NCI-H524 treated with DMSO at 0.1 percent for 48 hours (cell line): ENCODE results near the gene AGPAT4.

ENCODE experiments used
- DNase-seq: peaks from one replicate; lab custom pipeline; 2025; lab: John Stamatoyannopoulos, UW

AGPAT4 gene

DNA sequence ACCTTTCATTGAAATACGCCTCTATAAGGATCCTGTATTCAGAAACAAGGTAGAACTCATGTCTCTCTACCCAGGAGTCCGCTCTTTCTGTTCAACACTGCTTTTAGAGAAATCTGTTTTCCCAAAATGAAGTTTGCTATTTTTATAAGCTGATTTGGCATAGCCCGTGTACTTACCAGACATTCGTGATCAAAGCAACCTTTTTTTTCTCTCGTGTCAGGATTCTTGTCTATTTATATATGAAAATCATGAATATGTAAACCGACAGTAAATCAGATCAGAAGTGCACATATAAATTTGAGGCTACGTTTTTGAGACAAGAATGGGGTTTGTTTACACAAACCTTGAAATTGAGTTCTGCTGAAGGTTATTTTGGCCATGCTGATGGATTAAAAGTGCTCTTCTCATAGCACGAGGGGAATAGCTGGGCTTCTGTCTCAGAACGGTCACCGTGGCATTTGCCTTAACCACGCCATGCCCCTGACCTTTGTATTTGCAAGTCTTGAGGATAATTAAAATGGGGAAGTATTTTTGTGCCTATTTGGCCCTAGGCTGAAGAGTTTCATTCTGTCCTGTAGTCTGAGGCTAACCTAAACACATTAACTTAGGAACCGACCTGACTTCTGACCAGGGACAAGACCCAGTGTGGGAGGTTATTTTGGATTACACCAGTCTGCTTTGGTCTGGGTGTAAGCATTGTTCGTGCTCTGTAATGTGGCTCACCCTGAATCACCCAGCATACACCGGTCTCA lies 163.7 kb downstream of the AGPAT4 start:
- no peak for DNase-seq

DNA sequence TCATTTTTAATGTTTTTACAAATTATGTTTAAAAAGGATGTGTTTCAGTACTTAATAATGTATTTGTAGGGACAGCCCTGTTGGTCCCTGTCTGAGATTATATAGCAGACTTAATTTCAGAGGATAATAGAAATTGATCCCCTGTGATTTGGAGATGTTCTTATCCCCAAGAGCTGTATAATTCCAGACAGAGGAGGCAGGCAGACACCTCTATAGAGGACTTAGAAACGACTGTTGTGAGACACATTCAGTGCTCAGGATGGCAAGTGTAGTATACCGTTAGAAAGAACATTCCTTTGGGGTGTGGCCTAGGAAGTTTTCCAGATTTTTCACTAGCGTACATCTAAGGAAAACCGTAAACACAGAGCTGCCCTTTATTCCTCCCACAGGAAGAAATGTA lies 164.5 kb downstream of the AGPAT4 start:
- no peak for DNase-seq

DNA sequence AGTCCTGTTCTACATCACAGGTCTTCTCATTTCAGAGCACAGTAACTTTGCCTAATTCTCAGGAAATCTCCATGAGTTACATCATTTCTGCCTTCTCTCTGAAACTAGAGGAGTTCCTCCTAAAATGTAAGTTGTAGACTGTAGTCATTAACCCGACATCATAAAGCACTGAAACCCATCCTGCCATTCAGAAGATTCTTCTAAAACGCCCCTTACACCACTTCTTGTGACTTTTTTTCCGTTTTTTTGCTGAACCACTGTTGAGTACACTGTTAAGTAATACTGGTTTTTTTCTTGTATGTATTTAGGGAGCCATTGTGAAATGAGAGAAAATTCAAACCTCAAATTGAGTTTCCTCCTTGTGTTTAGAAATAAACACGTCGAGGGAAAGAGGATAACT lies 164.9 kb downstream of the AGPAT4 start:
- DNase-seq, result no peak

DNA sequence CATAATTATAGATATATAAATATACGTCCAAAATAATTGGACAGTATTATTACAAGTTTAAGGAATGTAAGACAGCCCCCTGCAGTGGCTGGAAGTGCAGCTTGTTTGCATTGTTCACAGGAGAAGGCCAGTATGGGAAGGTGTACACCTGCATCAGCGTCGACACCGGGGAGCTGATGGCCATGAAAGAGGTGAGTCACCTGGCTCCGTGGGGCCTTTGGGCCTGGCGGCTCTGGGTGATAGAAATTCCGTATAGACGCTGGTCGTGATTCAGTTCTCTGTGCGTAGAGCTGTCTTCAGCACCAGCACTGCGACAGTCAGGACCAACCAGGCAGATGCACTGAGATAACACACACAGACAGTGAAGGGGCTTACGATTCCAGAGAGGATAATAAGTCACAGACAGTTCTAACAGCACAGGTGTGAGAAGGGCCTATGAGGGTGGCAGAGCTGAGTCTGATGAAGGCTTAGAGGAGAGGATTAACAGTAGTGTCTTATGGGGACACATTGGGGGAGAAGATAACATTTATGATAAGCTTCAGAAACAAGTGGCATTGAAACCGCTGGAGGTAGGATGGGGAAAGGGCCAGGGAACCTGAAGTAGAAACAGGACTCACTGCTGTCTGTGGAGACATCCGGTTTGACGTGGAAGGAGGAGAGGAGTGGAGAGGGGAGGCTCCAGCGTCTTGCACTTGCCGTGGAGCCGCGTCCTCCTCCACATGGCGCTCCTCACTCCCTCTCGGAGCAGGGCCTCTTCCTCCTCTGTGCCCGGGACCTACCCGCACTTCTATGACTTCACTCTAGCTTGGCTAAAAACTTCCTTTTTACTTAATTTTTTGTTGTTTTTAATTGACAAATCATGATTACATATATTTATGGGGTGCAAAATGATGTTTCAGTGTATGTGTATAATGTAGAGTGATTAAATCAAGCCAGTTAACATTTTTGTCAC lies 165.8 kb downstream of the AGPAT4 start:
- no peak for DNase-seq

DNA sequence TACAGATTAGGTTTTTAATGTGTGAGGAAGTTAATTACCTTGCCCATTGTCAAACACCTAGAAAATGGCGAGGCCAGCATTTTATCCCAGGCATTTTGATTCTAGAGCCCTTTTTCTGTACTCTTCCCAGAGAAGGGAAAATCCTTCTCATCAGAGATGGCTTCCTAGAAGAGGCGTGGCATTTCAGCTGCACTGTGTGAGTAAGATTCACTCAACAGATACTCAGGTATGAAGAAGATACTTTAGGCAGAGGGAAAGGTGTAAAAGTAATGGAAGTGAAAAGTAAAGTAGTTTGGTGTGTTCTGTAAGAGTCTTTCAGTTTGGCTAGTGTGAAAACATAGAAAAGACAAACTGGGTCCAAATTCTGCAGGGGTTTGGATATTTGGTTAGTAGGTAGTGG lies 168.5 kb downstream of the AGPAT4 start:
- DNase-seq, result no peak

DNA sequence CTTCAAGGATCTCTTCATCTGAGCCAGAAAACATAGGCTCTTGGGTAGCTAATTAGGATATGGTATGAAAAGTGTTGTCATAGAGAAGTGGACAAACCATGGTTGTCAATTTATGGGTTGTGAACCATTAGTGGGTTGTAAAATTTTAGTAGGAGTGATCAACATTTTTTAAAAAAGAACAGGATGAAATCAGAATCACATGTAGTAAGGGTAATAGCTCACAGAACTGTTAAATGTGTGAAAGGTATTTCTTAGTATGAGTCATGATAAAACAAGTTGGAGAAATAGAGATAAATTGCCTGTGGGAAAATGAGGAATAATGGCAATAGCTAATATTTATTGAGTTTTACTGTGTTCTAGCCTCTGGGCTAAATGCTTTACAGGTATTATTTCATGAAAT lies 168.9 kb downstream of the AGPAT4 start:
- no peak for DNase-seq

DNA sequence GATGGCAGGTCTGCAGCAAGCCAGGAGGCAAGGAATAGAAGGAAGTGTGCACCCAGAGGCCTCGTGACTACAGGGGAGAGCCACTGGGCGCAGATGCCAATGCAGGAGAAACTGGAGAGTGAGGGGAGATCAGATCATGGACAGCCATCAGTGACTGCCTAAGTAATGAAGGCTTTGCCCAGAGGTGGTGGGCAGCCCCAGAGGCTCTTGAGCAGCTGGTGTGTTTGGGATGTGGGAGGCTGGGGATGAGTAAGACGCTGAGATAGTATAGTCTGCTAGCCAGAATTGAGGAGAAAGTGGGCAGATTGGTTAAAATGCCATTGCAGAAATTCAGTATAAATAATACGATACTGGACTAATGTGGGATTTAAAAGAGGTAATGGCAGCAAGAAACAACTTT lies 170.4 kb downstream of the AGPAT4 start:
- DNase-seq, result no peak

DNA sequence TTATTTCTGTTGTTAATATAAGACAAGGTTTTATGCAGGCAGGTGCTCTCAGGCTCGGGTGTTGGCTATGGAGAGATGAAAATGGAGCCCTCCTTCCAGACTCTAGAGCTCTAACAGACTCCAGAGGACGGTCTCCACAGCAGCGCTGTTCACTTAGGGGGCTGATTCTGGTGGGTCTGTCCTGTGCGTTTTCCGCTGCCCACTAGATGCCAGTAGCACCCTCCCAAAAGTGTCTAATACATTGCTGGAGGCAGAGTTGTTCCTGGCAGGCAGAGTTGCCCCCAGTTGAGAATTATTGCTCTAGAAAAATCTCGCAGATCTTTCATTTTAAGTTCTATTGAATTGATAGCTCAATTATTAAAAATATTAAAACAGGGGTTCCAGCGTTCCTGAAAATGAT lies 172.3 kb downstream of the AGPAT4 start:
- no peak for DNase-seq

DNA sequence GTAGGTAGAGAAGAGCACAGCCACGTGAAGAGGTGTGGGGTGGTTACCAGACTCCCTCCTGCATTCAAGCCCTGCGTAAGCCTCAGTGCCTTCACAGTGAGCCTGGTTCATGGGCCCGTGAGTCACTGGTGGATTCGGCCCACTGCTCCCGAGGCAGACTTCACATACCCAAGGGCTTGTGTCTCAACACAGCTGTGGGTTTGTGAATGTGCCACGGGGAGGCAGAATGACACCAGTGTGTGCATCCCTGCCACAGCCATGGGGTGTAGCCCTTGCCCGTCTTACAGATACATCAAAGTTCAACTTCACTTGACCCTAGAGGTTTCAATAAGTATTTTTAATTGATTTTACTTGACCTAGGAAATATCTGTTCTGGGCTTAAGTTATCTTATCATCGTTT lies 173.8 kb downstream of the AGPAT4 start:
- DNase-seq, result no peak

DNA sequence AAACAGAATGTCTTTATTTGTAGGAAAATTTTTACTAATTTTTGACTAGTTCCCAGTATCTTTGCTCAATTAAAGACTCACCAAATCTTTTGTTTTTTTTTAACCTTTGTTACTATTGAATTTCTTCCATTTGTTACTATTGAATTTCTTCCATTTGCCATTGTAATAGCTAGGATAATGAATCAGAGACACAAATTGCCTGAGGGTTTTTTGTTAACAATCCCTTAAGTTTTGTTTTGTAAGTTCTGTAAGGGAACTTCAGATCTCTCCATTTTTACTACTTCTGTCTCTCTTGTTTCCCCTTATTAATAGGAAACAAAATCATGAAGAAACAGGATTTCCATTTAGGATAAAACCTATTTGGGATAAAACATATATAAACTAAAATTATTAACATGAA lies 177.9 kb downstream of the AGPAT4 start:
- DNase-seq, result no peak

DNA sequence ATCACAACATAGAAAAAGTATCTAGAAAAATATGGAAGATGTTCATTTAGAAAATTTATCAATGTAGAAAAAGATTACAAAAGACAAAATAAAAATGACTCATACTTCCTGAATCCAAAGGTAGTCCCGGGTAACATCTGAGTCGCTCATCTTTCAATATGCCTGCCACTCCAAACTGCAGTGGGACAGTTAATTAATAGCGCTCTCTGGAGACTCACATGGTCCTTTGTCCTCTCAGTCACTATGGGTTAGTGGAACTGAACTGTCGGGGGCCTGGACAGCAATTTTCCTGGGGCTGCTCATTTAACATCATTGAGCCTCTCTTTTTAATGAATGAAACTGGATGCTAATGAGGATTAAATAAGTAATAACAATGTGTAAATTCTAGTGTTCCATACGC lies 178.9 kb downstream of the AGPAT4 start:
- DNase-seq, result no peak

DNA sequence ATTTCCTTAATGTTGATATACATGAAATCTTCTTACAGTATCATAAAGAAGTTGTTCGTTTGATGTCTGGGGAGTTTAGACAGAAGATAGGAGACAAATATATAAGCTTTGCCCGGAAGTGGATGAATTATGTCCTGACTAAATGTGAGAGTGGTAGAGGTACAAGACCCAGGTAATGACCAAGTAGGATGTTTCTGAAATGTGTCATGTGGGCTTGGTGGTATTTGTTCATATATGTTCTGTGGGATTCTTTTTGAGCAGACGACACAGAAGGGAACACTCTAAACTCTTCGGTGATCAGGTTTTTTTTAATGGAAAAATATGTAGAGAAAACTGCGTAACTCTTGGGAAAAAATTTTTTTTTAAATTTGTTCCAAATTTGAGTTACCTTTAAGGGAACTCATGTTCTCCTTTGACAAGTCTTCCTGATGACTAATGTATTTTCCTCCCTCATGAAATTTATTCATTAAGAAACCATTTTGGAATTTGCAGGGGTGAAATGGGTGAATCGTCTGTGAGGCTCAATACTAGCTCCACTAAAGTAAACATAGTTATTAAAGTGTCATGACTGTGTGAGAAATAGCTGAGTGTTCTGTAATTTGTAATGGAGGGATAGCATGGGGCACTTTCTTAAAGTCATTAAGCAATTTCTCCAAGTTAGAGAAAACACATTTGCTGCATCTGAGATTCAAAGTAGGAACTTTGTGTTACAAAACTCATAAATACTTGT lies 181.7 kb downstream of the AGPAT4 start:
- DNase-seq, result no peak

DNA sequence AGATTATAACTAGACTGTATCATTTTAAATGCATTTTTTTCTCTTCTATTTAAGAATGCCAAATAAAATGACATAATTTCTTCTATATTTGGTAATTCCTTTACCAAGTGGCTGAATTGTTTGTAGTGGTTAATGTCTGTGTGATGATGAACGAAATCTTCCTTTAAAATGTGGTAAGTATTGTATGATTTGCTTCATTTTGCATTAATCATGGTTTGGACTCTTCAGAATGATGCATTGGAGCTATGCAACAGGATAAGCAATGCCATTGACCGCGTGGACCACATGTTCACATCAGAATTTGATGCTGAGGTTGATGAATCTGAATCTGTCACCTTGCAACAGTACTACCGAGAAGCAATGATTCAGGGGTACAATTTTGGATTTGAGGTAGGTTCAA lies 182.7 kb downstream of the AGPAT4 start:
- DNase-seq, result no peak

DNA sequence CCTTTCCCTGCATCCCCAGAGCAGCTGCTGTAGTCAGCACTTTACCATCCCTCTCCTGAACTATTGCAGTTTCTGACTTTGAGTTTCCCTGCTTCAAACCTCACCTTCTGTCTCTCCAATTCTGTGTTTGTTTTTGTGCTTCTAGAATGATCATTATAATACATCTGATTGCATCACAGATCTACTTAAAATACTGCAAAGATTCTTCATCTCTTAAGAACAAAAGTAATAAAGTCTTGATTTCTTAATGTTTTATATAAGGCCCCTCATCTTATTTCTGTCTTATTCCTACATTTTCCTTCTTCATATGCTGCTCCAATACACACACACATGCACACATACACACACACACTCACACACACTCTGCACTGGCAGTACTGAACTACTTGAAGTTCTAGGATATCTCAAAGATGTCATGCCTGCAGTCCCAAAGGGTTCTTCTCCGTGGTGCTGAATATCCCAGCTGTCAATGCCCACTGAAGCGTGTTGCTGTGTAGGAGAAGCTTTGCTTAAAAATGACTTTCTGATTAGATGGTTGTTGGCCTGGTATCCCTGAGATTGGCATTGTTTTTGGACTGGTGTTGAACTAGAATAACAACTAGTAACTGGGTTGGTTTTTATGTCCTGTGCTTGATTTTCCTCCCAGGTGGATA lies 185.1 kb downstream of the AGPAT4 start:
- no peak for DNase-seq

DNA sequence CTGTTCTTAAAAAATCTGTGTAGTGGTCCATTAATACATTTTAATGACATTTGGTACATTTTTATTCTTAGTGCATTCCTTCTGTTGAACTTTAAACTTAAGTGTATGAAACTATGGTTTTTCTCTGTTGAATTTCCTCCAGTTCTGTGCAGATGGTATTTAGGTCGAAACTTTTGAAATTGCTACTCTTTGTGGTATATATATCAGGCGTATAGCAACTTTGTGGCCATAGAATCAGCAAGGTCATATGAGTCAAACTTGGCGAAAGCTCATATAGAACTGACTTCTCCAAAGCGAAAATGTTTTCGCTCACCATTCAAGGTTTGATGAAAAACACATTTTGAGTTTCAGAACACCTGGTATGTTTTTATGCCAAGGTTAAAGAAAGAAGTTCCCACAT lies 188.6 kb downstream of the AGPAT4 start:
- no peak for DNase-seq

DNA sequence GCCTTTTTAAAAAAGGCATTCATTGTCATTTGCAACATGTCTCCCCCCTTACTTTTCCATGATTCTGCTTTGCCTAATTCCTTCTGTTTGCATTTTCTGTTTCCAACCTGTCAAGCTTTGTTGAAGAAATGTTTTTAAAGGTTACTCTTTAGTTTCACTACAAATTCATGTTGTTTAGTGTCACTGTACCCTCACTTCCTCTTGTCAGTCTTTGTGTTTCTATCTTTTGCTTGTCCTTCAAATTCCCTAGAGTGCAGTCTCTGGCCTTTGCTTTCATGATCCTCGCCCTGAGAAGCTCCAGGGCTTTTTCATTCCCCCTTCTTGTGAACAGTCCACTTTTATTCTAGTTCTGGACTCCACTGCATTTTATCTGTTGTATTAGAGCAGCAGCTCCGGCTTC lies 191.6 kb downstream of the AGPAT4 start:
- no peak for DNase-seq

DNA sequence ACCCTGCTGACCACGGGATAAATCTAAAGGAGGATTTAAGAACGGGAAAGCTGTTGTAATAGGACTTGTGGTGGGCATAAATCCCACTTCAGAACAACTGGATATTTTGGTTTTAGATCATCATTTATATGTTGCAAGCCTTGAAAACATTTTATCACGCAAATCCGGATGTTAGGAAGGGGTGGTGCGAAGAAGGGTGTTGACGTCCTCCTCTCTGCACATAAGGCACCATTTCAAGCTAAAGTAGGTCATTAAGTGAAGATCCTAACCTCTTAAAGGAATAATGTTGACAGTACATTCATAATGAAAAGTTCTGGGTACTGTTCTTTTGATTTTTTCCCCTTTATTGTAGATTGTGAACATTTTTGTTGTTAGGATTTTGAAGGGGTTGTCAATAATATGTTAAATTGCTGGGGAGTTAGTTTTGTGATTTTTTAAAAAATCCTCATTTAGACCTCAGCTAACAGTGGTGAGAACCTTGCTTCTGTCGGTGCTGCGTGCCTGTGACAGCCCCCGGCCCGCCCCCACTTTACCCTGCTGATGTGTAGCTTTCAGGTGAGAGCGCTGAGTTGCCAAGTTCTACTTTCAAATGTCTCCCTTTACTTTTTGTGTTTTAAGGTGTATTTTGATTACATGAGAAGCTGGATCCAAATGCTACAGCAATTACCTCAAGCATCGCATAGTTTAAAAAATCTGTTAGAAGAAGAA lies 193.4 kb downstream of the AGPAT4 start:
- DNase-seq, result no peak
